Measurements from ENCODE around the gene WWP2.

WWP2 gene

GRCh38 chr16:69763599-69763942, 1.4 kb downstream of the WWP2 start:
- no peak for TF ChIP-seq CTCF (IDR thresholded peaks at IDR 0.05; ENCODE audit: low read depth, low read length, missing control alignments)
- H3K4me3 ChIP-seq (replicated peaks; ENCODE audit: low read depth, low read length) = no peak overlapping the region; the same call in 1 of the 2 replicates
- DNase-seq (ENCODE audit: extremely low read depth, low read depth) = no peak

GRCh38 chr16:69767459-69768229, 5.5 kb downstream of the WWP2 start:
- TF ChIP-seq CTCF (IDR thresholded peaks at IDR 0.05; ENCODE audit: low read depth, low read length, missing control alignments) = no peak
- H3K4me3 ChIP-seq (replicated peaks; ENCODE audit: low read depth, low read length) = no peak overlapping the region
- DNase-seq (ENCODE audit: extremely low read depth, low read depth) = no peak

- DNase-seq (ENCODE audit: extremely low read depth, low read depth) = no peak
- no peak for TF ChIP-seq CTCF (IDR thresholded peaks at IDR 0.05; ENCODE audit: low read depth, low read length, missing control alignments)
- H3K4me3 ChIP-seq (replicated peaks; ENCODE audit: low read depth, low read length) = no peak overlapping the region
These were observed 6.5 kb downstream of the WWP2 start for GRCh38 chr16:69768666-69769065.

GRCh38 chr16:69769404-69769803, 7.3 kb downstream of the WWP2 start:
- H3K4me3 ChIP-seq (replicated peaks; ENCODE audit: low read depth, low read length) = no peak overlapping the region
- no peak for TF ChIP-seq CTCF (IDR thresholded peaks at IDR 0.05; ENCODE audit: low read depth, low read length, missing control alignments)
- DNase-seq (ENCODE audit: extremely low read depth, low read depth) = no peak

- DNase-seq (ENCODE audit: extremely low read depth, low read depth) = no peak
- no peak for TF ChIP-seq CTCF (IDR thresholded peaks at IDR 0.05; ENCODE audit: low read depth, low read length, missing control alignments)
- H3K4me3 ChIP-seq (replicated peaks; ENCODE audit: low read depth, low read length) = no peak overlapping the region
These were observed 9.5 kb downstream of the WWP2 start for GRCh38 chr16:69771651-69771967.

GRCh38 chr16:69773260-69773947, 11.3 kb downstream of the WWP2 start:
- no peak for DNase-seq (ENCODE audit: extremely low read depth, low read depth)

More at GRCh38 chr16:69773260-69773947, 11.3 kb downstream of the WWP2 start:
- no peak for TF ChIP-seq CTCF (IDR thresholded peaks at IDR 0.05; ENCODE audit: low read depth, low read length, missing control alignments)
- H3K4me3 ChIP-seq (replicated peaks; ENCODE audit: low read depth, low read length) = no peak overlapping the region

Measured in HFF-Myc (cell line).